ENCODE data around the gene PTGDR. TPM values are rescaled to one million over a fixed set of nuclear protein-coding genes. Genes with fewer than 3 reads are reported as not detected.
A peak's percentile ranks its signal among the peaks of the same experiment; 100 is the strongest.

The PTGDR gene
- total RNA-seq, 1 donor from 2014 or later = 2.8 TPM

DNA sequence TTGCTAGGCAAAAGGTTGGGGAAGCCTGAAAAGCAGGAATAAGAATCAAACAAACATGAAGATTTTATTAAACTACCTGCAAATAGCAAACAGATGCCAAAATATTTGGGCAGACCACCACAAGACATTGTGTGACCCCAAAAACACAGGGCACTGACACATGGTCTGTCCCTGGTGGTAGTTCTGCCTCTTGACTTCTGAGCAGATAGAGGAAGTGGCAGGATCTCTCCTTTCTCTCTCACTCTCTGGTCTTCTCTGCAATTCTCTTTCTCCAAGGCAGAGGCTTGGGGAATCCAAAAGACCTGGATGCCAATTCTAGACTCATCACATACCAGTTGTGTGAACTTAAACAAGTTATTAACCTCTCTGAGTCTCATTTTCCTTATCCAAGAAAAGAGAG is 4.3 kb upstream of the PTGDR start:
- no peak for DNase-seq (ENCODE audit: low spot score)

DNA sequence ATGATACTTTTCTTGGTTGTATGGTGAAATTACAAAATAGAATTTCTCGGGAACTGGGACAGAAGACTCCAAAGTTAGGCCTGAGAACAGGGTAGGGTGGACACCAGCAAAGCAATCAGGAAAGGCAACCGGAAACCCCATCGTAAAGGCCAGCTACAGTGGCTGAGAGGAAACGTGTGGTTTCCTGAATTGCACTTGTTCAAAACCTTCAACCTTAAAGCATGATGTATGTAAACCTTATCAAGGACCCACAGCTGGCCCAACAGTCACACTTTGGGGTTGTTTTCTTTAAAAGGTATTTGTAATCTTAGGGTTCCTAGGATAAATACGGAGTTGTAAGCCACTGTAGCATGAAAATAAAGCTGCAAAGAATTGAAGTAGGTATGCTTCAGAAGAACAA is 2.2 kb upstream of the PTGDR start:
- DNase-seq (ENCODE audit: low spot score) = no peak

GRCh38 chr14:52266179-52266578 is 1.3 kb upstream of the PTGDR start:
- DNase-seq (ENCODE audit: low spot score) = no peak

- no peak for DNase-seq (ENCODE audit: low spot score)
Observed at GRCh38 chr14:52266782-52267181, 716 bp upstream of the PTGDR start.

DNA sequence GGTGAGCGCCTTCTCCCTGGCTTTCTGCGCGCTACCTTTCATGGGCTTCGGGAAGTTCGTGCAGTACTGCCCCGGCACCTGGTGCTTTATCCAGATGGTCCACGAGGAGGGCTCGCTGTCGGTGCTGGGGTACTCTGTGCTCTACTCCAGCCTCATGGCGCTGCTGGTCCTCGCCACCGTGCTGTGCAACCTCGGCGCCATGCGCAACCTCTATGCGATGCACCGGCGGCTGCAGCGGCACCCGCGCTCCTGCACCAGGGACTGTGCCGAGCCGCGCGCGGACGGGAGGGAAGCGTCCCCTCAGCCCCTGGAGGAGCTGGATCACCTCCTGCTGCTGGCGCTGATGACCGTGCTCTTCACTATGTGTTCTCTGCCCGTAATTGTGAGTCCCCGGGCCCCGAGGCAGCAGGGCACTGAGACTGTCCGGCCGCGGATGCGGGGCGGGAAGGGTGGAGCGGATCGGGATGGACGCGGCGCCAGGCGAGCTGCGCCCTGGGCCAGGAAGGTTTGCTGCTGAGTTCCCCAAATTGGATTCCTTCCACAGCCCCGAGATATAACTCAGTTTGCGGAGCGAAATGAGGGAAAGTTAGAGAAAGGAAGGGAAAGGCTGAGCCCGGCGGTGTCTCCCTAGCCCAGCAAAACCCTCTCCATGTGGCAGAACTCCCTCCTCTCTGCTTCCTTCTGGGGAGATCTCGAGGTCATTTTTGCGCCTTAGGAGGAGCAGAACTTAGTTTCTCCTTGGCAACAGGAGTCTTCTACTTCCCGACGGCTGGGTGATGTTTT is 972 bp downstream of the PTGDR start:
- DNase-seq (ENCODE audit: low spot score) = no peak

DNA sequence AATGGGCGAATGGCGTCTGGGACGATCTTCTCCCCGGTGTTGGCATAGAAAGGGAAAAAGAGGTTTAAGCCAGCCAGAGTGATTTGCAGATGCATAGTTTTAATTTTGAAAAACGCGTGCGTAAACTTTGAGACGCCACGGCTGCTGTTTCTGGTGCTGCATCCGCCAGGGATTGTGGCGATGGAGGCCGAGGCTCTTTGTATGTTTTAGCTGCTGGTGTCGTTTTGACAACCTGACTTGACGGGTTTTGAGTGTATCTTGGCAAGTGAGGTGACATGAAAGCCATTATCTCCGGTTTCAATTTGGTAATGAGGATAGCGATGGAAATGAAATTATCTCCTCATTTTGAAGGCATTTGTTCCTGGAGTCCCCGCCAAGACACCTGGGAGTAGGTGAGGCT is 1.6 kb downstream of the PTGDR start:
- DNase-seq (ENCODE audit: low spot score) = no peak

GRCh38 chr14:52269982-52270381 is 2.5 kb downstream of the PTGDR start:
- no peak for DNase-seq (ENCODE audit: low spot score)

GRCh38 chr14:52271538-52271937 is 4.0 kb downstream of the PTGDR start:
- DNase-seq (ENCODE audit: low spot score) = no peak

DNA sequence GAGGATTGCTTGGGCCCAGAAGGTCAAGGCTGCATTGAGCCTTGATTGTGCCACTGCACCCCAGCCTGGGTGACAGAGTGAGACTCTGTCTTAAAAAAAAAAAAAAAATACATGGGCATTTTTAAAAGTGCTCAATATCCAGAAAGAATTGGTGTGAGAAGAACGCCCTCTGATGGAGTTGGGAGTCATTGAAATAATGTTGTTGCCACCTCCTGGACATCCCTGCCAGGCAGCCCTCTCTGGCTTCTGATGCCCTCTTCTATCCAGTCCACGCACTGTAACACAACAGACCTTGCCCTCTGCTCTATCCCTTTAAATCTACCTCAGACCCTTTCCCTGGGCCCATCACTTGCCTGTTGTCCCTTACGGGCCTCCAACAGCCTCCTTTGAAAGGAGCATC is 4.9 kb downstream of the PTGDR start:
- peak; percentile 38 for DNase-seq (ENCODE audit: low spot score)

- DNase-seq (ENCODE audit: low spot score) = no peak
Observed at GRCh38 chr14:52275372-52275771, 7.9 kb downstream of the PTGDR start.

DNA sequence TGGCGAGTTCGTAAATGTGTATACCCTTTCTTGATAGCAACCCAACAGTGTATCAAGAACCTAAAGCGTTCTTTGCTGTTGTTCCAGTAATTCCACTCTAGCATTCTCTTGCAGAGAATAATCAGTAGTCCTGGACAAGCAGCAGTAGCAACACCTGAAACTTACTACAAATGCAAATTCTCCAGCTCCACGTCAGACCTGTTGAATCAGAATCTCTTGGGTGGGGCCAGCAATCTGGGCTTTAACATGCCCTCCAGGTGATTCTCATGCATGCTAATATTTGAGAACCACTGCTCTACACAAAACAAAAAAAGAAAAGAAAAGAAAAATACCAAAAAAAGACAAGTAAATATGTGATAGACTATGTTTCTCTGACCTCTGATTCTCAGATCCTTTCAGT is 10.1 kb downstream of the PTGDR start:
- no peak for DNase-seq (ENCODE audit: low spot score)

GRCh38 chr14:52279408-52279807 is 11.9 kb downstream of the PTGDR start:
- no peak for DNase-seq (ENCODE audit: low spot score)

- DNase-seq (ENCODE audit: low spot score) = no peak
Observed at GRCh38 chr14:52283099-52283498, 15.6 kb downstream of the PTGDR start.

DNA sequence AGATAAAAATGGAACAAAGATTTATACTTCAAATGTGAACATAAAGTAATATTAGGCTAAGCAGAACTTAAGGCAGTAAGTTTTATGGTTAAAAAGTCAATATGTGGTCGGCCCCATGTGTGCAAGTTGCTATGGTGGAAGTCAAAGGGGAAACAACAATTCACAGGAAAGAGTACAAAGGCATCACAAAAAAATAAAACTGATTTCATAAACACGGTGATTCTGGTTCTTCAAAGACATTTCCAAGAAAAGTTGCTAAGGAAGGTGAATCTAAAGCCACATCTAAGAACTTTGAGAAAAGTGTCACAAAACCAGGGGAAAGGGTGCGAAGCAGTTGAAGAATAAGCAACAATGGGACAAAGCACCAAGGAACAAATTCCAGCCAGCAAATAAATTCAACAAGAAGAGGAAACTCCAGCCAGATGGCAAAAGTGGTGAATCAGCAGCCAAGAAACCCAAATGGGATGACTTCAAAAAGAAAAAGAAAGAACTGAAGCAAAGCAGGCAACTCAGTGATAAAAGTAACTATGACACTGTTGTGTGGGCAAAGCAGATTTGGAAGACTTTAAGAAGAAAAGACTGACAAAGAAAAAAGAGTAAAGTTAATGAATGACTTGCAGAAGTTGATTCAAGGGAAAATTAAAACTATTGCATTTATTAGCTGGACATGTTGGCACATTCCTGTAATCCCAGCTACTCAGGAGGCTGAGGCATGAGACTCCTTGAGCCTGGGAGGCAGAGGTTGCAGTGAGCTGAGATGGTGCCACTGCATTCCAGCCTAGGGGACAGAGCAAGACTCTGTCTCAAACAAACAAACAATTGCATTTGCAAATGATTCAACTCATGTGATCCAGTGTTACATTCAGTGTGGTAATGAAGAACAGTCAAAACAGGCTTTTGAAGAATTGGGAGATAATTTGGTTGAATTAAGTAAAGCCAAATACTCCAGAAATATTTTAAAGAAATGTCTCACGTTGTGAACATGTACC is 19.5 kb downstream of the PTGDR start:
- no peak for DNase-seq (ENCODE audit: low spot score)

GRCh38 chr14:52296378-52296777 is 28.9 kb downstream of the PTGDR start:
- DNase-seq (ENCODE audit: low spot score) = no peak

GRCh38 chr14:52298795-52299194 is 31.3 kb downstream of the PTGDR start:
- no peak for DNase-seq (ENCODE audit: low spot score)

DNA sequence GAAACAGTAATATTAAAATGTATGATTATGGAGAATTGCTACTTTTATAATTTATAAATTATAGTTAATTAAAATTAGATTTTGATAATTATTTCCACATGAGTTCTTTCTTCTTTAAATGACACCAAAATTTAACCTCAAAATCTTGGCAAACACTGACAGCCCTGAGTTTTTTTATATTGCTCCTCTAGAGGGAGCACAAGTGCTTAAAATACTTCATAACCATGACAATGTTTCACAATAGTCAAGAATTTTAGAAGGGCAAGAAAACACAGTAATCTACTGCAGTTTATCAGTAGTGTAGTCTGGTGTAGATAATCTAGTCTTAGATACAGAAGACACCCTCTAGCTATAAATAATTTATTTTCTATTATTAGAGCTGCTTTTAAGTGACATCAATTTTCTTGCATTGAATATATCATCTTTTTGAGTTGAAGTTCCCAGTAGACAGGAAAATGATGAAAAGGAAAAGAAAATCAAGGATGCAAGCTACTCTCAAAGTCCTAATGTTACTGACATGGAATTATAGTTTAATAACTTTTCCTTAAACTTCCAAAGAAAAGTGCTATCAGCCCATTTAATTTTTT is 32.3 kb downstream of the PTGDR start:
- no peak for DNase-seq (ENCODE audit: low spot score)

DNA sequence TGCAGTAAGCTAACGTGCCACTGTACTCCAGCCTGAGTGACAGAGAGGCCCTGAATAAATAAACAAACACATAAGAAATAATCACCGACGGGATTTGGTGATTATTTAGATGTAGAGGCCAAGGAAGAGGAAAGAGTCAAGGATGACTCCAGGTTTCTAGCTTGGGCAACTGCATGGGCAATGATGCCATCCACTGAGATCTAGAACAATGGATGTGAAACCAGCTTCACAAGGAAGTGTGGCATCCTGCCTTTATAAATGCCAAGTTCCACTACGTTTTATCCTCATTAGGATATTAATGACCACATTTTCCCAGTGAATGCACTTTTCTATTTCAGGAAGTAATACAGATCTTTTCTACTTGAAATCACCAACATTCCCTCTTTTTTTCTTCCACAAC is 35.7 kb downstream of the PTGDR start:
- DNase-seq (ENCODE audit: low spot score) = no peak

DNA sequence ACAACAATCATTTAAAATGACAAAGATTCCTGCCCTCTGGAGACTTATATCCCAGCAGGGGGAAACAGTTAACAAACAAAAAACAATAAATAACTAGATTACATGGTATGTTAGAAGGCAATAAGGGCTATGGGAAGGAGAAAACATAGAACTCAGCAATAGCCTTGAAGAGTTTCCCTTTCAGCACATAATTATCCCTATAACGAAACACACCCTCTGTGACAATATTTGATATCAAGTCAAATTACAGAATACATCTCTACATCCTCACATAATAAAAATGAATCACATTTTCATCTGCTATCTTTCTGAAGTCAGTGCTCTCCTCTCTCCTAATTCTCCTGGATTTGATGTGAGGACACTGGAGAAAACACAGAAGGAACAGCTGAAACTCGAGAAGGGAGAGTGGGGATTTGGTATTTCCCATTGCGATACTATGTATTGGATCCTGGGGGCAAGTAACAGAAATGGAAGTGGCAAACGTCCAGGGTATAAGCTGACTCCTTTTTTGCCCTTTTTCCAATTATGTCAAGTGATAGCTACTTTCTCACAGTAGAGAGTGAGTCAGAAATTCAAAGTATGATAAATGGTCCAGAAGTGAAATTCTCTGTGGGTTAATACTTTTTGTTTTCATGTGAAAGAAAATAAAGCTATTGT is 36.9 kb downstream of the PTGDR start:
- no peak for DNase-seq (ENCODE audit: low spot score)

- no peak for DNase-seq (ENCODE audit: low spot score)
Observed at GRCh38 chr14:52305014-52305413, 37.5 kb downstream of the PTGDR start.

GRCh38 chr14:52307376-52307775 is 39.9 kb downstream of the PTGDR start:
- no peak for DNase-seq (ENCODE audit: low spot score)

- DNase-seq (ENCODE audit: low spot score) = no peak
Observed at GRCh38 chr14:52307905-52308304, 40.4 kb downstream of the PTGDR start.

Data from mucosa of gallbladder (tissue), 1 donor.